SK-N-SH treated with all-trans-retinoic acid at 6 μM for 48 hours (cell line): ENCODE measurements around the gene ASS1.

ENCODE experiments used
- ARNTL ChIP-seq: fragments of 450-650 bp; formaldehyde crosslinking; IDR thresholded peaks from 2 replicates; pipeline ENCODE4 v1.5.0; 2020; ENCODE audit warnings: low read depth, mild to moderate bottlenecking, moderate library complexity, borderline replicate concordance
- CSDC2 ChIP-seq: fragments of 250-450 bp; sonication (Bioruptor Pico); IDR thresholded peaks from 2 replicates; pipeline ENCODE4 v1.5.0; 2020; ENCODE audit warnings: mild to moderate bottlenecking, moderate library complexity
- CSRNP3 ChIP-seq: fragments of 250-450 bp; sonication (Bioruptor Pico); IDR thresholded peaks from 2 replicates; pipeline ENCODE4 v1.5.1; 2021; ENCODE audit warnings: mild to moderate bottlenecking, moderate library complexity
- POU6F1 ChIP-seq: fragments of 250-450 bp; sonication (Bioruptor Pico); IDR thresholded peaks from 2 replicates; pipeline ENCODE4 v1.8.0; 2021; ENCODE audit warnings: low read depth, mild to moderate bottlenecking, moderate library complexity, borderline replicate concordance
- TOX ChIP-seq: fragments of 250-450 bp; sonication (Bioruptor Pico); IDR thresholded peaks from 2 replicates; pipeline ENCODE4 v1.8.0; 2021; ENCODE audit warnings: mild to moderate bottlenecking, moderate library complexity, borderline replicate concordance
- ZFP3 ChIP-seq: fragments of 250-450 bp; sonication (Bioruptor Pico); IDR thresholded peaks from 2 replicates; pipeline ENCODE4 v1.5.0; 2020; ENCODE audit warnings: mild to moderate bottlenecking, moderate library complexity
- ZNF70 ChIP-seq: fragments of 450-650 bp; formaldehyde crosslinking; IDR thresholded peaks from 2 replicates; pipeline ENCODE4 v1.5.0; 2020; ENCODE audit warnings: mild to moderate bottlenecking, moderate library complexity

- no peak for TF ChIP-seq ZNF70 (CRISPR knock-in tag)
- no peak for TF ChIP-seq ZFP3
- TF ChIP-seq ARNTL (CRISPR knock-in tag) = no peak
- no peak for TF ChIP-seq CSRNP3
- no peak for TF ChIP-seq CSDC2 (CRISPR knock-in tag)
- TF ChIP-seq TOX = no peak
- TF ChIP-seq POU6F1 (CRISPR knock-in tag) = no peak
Observed at GRCh38 chr9:130466537-130467217, 21.9 kb downstream of the ASS1 start.
